Omental fat pad (tissue), 4 donors: Measurements from ENCODE around the gene MYO3A. TPM values are rescaled to one million over a fixed set of nuclear protein-coding genes. Genes with fewer than 3 reads are reported as not detected.

ENCODE experiments used
- ATAC-seq: fragments of 150-250 bp; one replicate; pipeline ENCODE4 v1.9.1; 2016; ENCODE audit warnings: mild to moderate bottlenecking, moderate library complexity; ENCODE audit not compliant: low FRiP score
- DNase-seq: peaks from one replicate; pipeline ENCODE4 v3.0.0-alpha.2; 2019; ENCODE audit warnings: low spot score
- CTCF ChIP-seq, 3 donors: fragments of 450-650 bp; IDR thresholded peaks; one replicate each; pipeline ENCODE4 v1.5.1; 2016 to 2017; ENCODE audit warnings: antibody characterized with exemption in 3 of 3, mild to moderate bottlenecking in 3 of 3, moderate library complexity in 2 of 3
- total RNA-seq, 4 donors: library from RNA; depleted of rRNA; stranded (reverse); fragments of >200 nt; gene quantifications; one replicate each; pipeline ENCODE4 v1.1.0, GENCODE V29; 2016

MYO3A gene
- total RNA-seq, 4 donors from 2014 or later = 0.32 to 1.6 (median 0.50) TPM; not detected in 1

GRCh38 chr10:26212511-26212910 is 278.5 kb downstream of the MYO3A start:
- ATAC-seq (no peak), DNase-seq (no peak)
- no peak for TF ChIP-seq CTCF (IDR thresholded peaks at IDR 0.05)

- TF ChIP-seq CTCF (IDR thresholded peaks at IDR 0.05) = no peak
- ATAC-seq = no peak
- no peak for DNase-seq
Measured at GRCh38 chr10:26213157-26213800, 279.2 kb downstream of the MYO3A start.

GRCh38 chr10:26214004-26214403 is 280.0 kb downstream of the MYO3A start:
- no peak for TF ChIP-seq CTCF (IDR thresholded peaks at IDR 0.05)

GRCh38 chr10:26214551-26215395 is 280.7 kb downstream of the MYO3A start:
- no peak for TF ChIP-seq CTCF (IDR thresholded peaks at IDR 0.05)
- no peak for ATAC-seq
- no peak for DNase-seq

More at GRCh38 chr10:26214004-26214403, 280.0 kb downstream of the MYO3A start:
- no peak for DNase-seq
- no peak for ATAC-seq

GRCh38 chr10:26215396-26215934 is 281.4 kb downstream of the MYO3A start:
- DNase-seq (no peak), ATAC-seq (no peak)
- no peak for TF ChIP-seq CTCF (IDR thresholded peaks at IDR 0.05)

GRCh38 chr10:26215935-26216584 is 282.0 kb downstream of the MYO3A start:
- DNase-seq (no peak), ATAC-seq (peak; percentile 67)
- no peak for TF ChIP-seq CTCF (IDR thresholded peaks at IDR 0.05)
